ENCODE results near the gene SLC7A6.

DNA sequence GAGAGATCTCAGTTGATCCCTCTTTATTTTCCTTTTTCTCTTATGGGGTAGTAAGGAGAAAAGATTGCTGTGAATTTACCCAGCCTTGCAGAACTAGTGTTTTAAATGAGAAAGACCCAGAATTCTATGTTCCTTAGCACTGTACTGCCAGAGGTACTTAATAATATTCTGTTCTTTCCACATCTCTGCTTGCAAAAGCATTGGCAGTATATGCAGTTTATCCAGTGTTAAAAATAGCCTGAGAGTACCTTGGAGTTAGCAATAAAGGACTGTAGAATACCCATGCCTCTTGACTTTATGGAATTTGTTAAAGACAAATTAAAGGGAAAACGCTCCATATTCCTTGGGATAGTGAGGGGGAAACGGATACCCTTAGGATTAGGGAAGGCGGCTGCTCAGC, 11.9 kb downstream of the SLC7A6 start:
- TF ChIP-seq, protein P1, sequence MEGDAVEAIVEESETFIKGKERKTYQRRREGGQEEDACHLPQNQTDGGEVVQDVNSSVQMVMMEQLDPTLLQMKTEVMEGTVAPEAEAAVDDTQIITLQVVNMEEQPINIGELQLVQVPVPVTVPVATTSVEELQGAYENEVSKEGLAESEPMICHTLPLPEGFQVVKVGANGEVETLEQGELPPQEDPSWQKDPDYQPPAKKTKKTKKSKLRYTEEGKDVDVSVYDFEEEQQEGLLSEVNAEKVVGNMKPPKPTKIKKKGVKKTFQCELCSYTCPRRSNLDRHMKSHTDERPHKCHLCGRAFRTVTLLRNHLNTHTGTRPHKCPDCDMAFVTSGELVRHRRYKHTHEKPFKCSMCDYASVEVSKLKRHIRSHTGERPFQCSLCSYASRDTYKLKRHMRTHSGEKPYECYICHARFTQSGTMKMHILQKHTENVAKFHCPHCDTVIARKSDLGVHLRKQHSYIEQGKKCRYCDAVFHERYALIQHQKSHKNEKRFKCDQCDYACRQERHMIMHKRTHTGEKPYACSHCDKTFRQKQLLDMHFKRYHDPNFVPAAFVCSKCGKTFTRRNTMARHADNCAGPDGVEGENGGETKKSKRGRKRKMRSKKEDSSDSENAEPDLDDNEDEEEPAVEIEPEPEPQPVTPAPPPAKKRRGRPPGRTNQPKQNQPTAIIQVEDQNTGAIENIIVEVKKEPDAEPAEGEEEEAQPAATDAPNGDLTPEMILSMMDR (IDR thresholded peaks at IDR 0.05) = no peak
- TF ChIP-seq POLR2A (IDR thresholded peaks at IDR 0.05) (no peak), POLR2AphosphoS5 (IDR thresholded peaks at IDR 0.05) (peak; percentile 65)

All from prostate gland (tissue), 2 donors.